ENCODE data around the gene OBP2A. TPM values are rescaled to one million over a fixed set of nuclear protein-coding genes. Genes with fewer than 3 reads are reported as not detected.
"Not testable (repeated sequence)": the region's sequence is repeated elsewhere in the genome, so short reads cannot be mapped to it uniquely, and the experiment has no call there.

OBP2A gene
- total RNA-seq, 1 donor from 2014 or later = not detected

DNA sequence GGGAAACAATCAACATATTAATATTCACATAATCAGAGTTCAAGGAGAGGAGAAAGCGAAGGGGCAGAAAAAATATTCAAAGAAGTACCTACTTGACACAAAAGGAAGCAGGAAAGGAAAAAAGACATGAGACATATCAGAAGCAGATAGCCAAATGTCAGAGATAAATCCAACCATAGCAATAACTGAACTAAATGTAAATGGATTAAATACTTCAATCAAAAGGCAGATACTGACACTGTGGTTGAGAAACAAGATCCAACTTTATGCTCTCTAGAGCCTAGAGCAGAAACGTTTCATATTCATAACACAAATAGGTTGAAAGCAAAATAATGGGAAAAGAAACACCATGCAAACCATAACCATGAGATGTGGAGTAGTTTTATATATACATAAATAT lies 36.5 kb upstream of the OBP2A start:
- no peak for DNase-seq (ENCODE audit: low spot score)

DNA sequence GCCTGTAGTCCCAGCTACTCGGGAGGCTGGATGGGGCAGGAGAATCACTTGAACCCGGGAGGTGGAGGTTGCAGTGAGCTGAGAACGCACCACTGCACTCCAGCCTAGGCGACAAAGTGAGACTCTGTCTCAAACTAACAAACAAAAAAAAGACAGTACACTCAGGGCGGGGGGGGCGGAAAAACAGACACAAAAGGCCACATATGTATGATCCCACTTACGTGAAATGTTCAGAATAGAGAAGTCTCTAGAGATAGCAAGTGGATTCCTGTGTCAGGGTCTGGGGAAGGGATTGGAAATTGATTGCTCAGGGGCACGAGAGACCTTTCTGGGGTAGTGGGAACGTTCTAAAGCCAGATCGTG lies 33.7 kb upstream of the OBP2A start:
- no peak for DNase-seq (ENCODE audit: low spot score)

DNA sequence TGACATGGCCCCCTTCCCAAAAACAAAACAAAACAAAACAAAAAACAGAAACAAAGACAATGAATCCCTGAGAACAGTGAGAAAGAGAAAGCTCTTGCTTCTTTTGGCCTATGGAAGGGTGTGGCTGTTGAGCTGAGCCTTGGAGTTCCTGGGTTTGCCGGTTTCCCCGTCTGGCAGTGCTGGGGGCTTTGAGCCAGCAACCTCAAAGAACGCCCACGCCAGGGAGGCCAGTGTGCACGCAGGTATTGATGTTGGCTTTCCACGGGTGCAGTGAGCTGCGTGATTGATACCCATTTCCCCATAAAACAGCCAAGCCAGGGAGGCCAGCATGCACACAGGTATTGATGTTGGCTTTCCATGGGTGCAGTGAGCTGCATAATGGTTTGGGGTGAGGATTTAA lies 33.0 kb upstream of the OBP2A start:
- no peak for DNase-seq (ENCODE audit: low spot score)

DNA sequence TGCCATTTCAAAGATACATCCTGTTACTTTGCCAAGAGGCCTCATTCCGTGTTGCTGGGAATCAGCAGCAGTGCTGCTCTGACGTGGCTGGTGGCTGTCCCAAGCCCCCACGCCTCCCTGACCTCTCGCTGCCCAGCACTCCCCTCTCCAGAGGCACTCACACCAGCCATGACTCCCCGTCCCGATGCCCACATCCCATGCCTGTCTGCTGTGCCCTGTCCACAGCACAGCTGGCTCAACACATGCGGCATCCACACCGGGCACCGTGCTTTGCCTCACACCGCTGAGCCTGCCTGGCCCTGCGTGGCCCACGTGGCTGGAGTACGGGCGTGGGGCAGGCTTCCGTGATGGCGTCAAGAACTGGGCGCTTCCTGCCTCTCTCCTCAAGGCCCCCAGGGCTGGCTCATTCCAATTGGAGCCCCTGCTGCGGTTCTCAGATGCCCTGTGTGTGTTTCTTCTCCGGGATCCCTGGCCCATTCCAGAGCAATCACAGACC lies 32.5 kb upstream of the OBP2A start:
- no peak for DNase-seq (ENCODE audit: low spot score)

DNA sequence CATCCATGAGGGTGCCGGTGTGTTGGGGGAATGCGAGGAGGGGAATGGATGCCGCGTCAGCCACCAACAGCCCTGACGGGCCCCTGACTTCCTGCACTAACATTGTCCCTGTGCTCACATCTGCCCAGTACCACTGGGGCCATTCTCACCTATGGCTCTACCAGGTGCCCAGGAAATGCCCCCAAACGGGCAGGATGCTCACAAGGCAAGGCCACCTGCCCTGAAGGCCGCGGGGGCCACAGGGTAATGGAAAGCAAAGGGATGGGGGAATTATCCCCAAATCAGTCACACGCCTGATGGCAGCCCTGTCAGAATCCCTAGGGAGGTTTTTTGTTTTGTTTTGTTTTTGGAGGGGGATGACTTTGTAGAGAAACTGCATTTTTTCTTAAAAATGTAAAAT lies 32.0 kb upstream of the OBP2A start:
- not testable (repeated sequence) for DNase-seq (ENCODE audit: low spot score)

DNA sequence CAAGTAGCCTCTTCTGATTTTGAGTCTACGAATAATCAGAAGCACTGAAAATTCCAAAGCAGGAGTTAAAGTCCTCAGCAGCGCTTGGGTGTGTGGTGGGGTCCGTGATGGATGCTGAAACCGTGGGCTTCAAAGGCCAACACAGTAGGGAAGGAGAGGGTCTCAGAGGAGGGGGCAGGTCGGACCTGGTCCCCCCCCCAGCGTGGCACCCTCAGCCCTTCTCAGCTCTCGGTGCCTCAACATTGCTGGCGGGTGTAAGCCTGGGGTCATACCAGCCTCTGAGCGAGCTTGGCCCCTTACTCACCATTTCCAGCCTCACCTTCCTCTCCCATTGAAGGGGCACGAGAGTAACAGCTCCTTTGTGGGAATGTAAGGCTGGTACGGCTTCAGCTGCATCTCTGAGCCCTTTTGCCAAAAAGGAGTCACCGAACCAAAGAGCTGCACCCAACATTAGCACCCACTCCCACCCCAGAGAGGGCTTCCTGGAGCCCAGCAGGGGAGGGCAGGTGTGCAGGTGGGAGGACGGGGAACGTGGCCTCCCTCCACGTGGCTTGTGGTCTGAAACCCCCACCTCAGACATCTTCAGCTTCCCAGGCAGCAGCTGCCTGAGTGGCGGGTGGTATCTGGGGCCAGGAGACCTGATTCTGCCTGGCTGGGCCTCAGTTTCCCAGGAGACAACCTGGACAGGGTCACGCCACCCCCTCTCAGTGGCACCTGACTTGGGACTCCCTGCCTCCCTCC lies 31.4 kb upstream of the OBP2A start:
- no peak for DNase-seq (ENCODE audit: low spot score)

DNA sequence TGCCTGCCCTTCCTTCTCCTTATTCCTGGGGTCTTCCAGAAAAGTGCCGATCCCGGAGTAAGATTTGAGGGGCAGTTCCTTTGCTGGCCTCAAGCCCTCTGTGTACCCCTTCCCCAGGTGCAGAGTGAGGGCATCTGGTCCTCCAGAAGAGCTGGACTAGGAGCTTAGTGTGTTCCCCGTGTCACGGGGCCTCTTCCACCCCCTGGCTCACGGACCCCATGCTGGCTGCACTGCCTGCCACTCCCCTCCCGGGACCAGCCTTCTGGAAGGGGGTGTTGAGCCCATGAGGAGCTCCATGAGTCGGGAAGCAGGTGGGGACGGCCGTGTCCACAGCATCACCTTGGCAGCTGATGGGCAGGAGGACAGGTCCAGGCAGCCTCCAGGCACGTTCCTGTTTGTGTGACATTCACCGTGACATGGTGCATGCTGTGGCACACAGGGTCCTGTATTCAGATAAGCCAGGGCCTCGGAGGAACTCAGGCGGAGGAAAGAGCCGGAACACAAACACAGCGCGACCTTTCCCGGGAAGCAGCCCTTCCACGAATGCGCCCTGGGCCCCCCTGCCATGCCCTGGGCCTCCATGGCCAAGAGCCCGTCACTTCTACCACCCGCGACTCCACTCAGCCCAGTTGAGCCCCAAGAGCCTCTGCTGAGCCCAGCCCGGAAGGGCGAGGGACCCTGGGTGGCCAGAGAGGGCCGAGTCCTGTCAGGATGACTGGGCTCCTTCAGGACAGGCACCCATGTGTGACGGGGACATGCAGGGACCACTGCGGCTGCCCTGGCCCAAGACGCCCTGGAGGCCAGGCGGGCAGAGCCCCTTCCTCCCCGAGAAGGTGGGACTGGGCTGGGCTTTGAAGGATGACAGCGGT lies 30.6 kb upstream of the OBP2A start:
- no peak for DNase-seq (ENCODE audit: low spot score)

DNA sequence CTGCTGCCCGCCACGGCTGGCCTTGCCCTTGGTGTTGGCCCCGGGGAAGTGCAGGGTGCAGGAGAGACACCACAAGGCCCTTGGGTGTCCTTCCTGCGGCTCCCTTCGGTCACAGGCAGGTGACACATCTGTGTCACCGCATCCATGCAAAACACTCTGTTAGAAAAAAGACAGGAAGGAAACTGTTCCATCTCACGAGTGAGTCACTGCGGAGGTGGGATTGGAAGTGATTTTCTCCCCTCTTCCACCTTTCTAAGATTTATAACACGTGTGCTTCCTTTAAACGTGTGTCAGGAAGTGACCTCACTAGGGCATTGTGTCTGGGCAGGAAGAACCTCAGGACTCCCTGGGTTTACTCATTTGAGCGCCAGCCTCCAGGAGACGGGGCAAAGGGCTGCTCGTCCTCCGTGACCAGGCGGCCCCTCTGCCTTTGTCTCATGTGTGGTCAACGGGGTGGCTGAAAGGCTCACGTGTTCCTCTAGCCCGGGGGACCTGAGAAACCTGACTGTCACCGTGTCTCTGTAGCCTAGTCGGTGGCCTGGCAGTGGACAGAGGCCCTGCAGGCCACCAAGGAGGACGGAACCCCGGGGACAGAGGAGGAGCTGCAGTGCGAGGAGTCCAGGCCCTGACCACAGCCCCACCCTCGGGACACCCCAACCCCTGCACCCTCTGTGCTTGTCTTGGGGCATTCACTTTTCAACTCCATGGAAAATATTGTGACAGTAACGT lies 29.6 kb upstream of the OBP2A start:
- no peak for DNase-seq (ENCODE audit: low spot score)

DNA sequence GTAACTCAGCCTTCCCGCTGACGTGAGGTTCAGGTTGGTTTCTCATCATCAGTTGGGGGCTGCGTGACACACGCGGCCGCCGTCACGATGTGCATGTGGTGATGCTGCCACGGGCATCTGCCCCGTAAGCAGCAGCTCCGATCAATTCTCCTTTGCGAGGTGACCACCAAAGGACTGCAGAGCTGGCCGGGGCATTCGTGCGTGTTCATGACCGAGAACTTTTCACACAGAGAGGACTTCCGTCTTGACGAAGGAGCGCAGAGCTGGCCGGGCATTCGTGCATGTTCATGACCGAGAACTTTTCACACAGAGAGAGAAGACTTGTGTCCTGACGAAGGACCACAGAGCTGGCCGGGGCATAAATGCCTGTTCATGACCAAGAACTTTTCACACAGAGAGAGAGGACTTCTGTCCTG lies 28.5 kb upstream of the OBP2A start:
- DNase-seq (ENCODE audit: low spot score) = no peak

DNA sequence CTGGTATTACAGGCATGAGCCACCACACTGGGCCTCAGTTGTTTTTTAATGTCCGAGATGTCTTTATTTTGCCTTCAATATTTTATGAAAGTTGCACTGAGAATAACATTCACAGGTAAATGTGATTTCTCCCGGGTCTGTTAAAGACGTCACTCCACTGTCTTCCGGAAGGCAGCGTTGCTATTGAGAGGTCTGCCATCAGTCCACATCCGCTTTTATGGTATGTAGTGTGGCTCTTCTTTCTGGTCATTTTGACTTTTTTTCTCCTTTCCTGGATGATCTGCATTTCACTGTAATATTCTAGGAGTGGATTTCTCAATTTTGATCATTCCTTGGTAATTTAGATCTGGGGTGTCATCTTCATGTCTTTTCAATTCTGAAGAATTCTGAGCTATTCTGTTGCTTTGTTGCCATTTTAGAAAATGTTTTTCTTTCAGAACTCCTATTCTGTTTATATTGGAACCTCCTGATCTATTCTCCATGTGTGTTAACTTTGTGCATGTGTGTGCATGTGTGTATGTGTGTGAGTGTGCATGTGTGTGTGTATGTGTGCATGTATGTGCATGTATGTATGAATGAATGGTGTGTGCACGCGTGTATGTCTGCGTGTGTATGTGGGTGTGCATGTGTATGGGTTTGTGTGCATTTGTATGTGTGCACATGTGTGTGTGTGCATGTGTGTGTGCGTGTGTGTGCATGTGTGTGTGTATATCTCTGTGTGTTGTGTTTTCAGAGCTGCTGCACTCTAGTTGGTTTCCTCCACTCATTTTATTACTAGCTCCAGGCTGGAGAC lies 26.6 kb upstream of the OBP2A start:
- DNase-seq (ENCODE audit: low spot score) = no peak

DNA sequence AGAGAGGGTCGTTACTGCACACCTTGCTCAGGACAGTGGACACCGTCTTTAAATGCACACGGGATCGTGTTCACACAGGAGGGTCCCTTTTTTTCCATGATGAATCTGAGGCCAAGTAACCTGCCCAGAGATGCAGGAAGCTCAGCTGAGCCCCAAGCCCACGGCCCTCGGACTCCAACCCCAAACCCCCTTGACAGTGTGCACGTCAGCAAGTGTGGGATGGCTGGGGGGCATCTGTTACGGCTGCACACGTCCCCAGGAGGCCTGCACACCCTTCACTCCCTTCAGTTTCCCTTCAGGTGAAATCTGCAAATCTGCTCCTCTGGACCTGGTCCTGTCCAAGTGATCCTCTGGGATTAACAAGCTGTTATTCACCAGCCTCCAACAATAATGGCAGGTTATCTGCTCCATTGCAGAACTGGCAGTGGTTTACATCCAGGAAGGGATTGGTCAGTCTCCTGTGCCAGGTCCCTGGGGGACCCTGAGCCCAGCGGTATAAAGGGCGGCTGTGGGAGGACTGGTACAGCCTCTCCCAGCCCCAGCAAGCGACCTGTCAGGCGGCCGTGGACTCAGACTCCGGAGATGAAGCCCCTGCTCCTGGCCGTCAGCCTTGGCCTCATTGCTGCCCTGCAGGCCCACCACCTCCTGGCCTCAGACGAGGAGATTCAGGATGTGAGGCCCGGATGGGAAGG lies 24.9 kb upstream of the OBP2A start, which contains the start of gene LCN1:
LCN1 (plus strand) TSS at position 525 of the 692 bp plus-strand sequence; CDS start at position 583, 58 bp downstream.
- no peak for DNase-seq (ENCODE audit: low spot score)

DNA sequence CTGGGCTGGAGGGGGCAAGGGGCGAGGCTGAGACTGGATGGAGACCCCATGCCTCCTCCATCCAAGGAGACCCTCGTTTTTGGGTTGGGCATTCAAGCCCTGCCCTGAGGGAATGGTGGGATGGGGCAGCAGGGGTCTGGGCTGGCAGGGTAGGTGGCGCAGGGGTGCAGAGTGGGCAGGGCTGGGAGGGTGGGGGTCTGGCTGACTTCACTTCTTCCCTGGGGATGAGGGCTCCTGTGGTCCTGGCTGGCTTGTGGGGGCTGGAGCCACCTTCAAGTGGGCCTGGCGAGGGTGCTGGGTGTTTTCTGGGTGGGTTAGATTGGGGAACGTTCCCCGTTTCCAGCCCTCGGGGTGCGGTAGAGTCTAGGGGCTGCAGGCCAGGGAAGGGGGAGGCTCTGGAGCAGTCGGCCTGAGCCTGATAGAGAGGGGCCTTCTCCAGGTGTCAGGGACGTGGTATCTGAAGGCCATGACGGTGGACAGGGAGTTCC lies 24.3 kb upstream of the OBP2A start:
- no peak for DNase-seq (ENCODE audit: low spot score)

DNA sequence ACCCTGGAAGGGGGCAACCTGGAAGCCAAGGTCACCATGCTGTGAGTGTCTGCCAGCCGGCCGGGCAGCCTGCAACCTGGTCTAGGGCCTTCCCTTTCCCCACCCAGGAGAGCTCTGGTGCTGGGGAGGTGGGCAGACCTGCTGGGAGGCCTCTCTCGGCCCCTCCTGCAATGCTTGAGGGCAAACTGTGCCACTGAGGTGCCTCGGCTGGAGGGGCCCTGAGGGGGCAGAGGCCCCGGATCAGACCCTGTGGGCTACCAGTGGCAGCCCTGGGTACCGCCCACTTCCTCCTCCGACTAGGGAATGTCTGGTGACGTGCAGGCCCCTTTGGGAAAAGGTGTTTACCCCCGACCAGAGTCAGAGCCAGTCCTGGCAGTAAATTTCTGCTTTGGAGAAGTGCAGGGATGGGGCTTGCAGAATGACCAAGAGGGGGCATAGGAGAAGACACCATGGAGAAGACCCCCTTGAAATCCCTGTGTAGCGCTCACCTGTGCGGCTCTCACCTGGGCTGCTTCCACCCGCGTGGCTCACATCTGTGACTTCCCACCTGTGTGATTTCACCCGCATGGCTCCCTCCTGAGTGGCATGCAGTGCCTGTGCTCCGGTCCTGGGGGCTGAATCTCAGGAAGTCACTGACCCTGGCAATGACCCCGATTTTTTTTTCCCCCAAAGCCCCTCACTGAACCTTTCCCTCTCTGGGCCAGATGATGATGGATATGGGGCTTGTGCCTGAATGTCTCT lies 23.6 kb upstream of the OBP2A start:
- DNase-seq (ENCODE audit: low spot score) = no peak

DNA sequence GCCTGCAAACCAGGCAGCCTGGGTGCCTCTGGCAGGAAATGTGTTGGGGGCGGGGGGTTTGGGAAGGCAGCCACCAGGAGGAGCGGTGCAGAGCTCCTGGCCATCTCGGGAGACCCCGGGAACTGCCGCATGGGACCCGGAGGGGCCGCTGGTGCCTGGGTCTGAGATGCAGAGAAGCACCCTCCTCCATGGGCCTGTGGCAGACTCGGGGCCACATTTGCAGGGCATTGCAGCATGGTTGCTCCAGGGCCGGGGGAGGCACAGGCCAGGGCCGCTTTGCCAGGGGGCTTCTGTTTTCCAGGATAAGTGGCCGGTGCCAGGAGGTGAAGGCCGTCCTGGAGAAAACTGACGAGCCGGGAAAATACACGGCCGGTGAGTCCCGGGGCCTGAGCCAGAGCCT lies 23.0 kb upstream of the OBP2A start:
- no peak for DNase-seq (ENCODE audit: low spot score)

DNA sequence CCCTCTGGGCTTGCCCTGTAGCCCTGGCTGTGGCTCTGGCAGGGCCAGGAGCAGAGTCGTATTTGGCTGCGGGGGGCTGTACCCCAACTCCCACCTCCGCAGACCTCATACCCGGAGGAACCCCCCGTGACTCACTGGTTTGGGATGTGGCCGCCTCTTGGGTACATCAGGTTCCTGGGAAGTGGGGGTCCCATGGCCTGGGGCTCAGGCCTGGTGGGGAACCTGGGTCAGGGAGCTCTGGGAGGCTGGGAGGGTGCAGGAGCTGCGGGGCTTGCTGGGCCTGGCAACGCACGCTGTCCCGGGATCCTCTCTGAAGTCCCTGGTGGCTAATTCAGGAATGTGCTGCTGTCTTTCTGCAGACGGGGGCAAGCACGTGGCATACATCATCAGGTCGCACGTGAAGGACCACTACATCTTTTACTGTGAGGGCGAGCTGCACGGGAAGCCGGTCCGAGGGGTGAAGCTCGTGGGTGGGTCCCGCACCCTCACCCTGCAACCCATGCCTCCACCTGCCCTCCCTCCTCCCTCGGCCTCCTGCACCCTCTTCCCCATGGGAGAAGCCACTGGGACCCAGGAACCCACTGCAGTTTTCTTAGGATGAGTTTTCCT lies 22.3 kb upstream of the OBP2A start:
- DNase-seq (ENCODE audit: low spot score) = no peak

DNA sequence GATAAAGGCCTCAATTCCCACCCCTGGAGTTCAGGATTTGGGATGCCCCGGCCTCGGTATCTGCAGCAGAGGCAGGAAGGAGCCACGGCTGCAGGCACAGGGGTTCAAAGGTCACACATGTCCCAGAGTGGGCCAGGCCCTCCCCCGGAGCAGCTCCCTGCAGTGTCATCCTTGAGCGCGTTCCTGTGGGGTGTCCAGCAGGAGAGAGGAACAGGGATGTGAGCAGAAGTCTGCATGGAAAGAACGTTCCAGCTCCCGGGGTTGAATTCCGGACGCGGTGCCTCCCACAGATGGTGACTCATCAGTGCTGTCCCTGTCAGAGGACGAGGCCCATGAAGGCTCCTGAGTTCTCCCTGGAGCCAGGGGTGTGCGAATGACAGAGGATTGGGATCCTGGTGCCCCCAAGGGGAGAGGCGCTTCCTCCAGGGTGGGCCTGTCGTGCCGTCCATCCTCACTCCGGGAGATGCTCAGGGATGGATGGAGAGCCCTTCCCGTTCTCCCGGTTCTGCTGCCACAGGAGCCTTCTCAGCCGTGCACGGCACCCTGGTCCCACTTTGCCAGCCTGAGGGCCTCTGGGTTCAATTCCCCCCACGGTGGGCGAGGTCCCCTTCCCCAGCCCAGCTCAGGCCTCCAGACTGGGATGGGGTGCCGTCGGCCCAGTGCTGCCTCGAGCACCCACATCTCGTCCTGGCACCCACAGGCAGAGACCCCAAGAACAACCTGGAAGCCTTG lies 21.6 kb upstream of the OBP2A start:
- DNase-seq (ENCODE audit: low spot score) = no peak

DNA sequence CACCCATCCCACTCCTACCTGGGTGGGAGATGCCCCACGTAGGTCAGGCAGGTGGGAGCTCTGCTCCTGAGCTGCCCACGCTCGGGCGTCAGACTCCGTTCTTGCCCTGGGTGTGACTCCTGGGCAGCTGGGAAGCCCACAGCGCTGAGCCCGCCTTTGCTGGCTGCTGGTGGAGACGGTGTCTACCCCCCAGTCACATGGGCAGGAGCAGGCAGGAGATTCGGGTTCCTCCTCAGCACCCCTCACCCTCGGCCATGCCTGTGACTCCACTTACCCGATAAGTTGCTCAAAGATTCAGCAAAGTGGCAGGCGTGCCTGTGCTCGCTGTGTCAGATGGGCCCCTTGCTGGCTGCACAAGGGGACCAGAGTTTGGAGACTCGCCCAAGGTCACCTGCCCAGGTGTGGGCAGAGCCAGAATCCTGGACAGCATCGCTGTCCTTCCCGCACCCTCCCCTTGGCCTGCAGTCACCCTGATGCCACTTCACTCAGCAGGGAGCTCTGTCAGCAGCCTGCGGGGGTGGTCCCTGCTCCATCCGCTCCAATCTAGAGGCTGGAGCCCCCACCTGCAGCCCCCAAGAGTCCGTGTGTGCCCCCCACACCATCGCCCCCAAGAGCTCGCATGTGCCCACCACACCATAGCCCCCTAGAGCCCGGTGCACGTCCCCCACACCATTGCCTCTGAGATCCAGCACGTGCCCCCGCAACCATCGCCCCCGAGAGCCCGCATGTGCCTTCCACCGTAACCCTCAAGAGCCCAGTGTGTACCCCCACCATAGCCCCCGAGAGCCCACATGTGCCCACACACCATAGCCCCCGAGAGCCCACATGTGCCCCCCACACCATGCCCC lies 20.5 kb upstream of the OBP2A start:
- DNase-seq (ENCODE audit: low spot score) = no peak
